Measurements from ENCODE around the gene LRRFIP2.

DNA sequence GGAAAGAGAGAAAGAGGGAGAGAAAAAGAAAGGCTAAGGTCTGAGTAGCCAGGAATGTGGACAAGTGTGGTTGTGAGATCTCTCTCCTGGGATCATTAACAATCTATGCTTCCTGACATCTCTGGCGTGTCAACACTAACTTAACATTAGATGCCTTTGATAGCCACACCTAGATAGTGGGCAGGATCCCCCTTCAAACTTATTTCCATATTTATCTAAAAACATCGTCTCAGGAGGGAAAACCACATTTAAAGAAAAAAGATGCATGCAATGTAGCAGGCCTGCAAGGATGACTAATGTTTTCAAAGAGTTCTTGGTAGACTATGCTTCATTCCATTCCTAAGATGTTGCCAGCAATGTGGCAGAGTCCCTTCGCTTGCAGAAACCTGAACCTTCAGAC, 100.2 kb downstream of the LRRFIP2 start:
- TF ChIP-seq BHLHE40 (IDR thresholded peaks at IDR 0.05; ENCODE audit: borderline replicate concordance) (no peak), FOXA1 (IDR thresholded peaks at IDR 0.05) (no peak)
